B cell (primary cell): ENCODE results near the gene ABLIM3. TPM values are rescaled to one million over a fixed set of nuclear protein-coding genes. Genes with fewer than 3 reads are reported as not detected.

Experiments used
- ATAC-seq: fragments of 200-7000 bp; cut with Tn5 transposase; one replicate; pipeline ENCODE4 v1.10.0; 2021; ENCODE audit warnings: low read depth, mild to moderate bottlenecking, moderate number of reproducible peaks, moderate library complexity
- CTCF ChIA-PET: fragments of 350-600 bp; sonication (Branson Sonifier 250); formaldehyde crosslinking; loops from one replicate; lab custom pipeline; 2021; ENCODE audit warnings: antibody characterized with exemption, inconsistent platforms; lab: Charles Lee
- POLR2A ChIA-PET: fragments of 350-600 bp; sonication (Branson Sonifier 250); formaldehyde crosslinking; loops from one replicate; lab custom pipeline; 2021; ENCODE audit warnings: antibody characterized with exemption; lab: Charles Lee
- DNase-seq: peaks from one replicate; pipeline ENCODE4 v3.0.0; 2013
- H2AFZ ChIP-seq: 2 replicates; pipeline ENCODE4 v1.6.1; 2012; ENCODE audit warnings: mild to moderate bottlenecking, low read depth, low read length; ENCODE audit not compliant: insufficient read depth, poor library complexity, severe bottlenecking
- H3K27ac ChIP-seq, 2 donors: 1 replicate in 1 of 2; 2 replicates in 1 of 2; pipeline ENCODE4 v1.5.1; 2012 to 2013; ENCODE audit warnings: low read length in 2 of 2, mild to moderate bottlenecking in 2 of 2, moderate library complexity in 1 of 2
- H3K27me3 ChIP-seq, 4 experiments: fragments of 200-600 bp in 1 of 4; sonication (generic) in 1 of 4; replicated peaks in 1 of 4; 1 replicate in 2 of 4; 2 replicates in 2 of 4; pipeline versions ENCODE4 v1.6.1 to v1.7.0; 2013 to 2016; ENCODE audit warnings: low read length in 3 of 4, mild to moderate bottlenecking in 2 of 4, mixed read lengths in 1 of 4, moderate library complexity in 1 of 4; ENCODE audit not compliant: insufficient read depth in 4 of 4, control insufficient read depth in 3 of 4; ENCODE audit errors: control extremely low read depth in 1 of 4
- H3K36me3 ChIP-seq, 2 experiments: replicated peaks in 1 of 2; 1 replicate in 1 of 2; 2 replicates in 1 of 2; pipeline versions ENCODE4 v1.6.1 to v1.7.1; 2013; ENCODE audit warnings: low read length in 1 of 2; ENCODE audit not compliant: insufficient read depth in 2 of 2, control insufficient read depth in 1 of 2; ENCODE audit errors: control extremely low read depth in 1 of 2, extremely low read depth in 1 of 2
- H3K4me1 ChIP-seq, 2 donors: fragments of 200-600 bp in 1 of 2; sonication (generic) in 1 of 2; 1 replicate in 1 of 2; 2 replicates in 1 of 2; pipeline versions ENCODE4 v1.5.1 to v1.6.1; 2013 to 2017; ENCODE audit warnings: low read length in 2 of 2; ENCODE audit not compliant: control insufficient read depth in 2 of 2, insufficient read depth in 2 of 2
- H3K4me2 ChIP-seq: replicated peaks from 2 replicates; pipeline ENCODE3; 2012; ENCODE audit warnings: mild to moderate bottlenecking, low read depth, low read length; ENCODE audit not compliant: poor library complexity, severe bottlenecking
- H3K4me3 ChIP-seq, 5 experiments: fragments of 200-600 bp in 1 of 5; sonication (generic) in 1 of 5; 1 replicate in 3 of 5; 2 replicates in 2 of 5; pipeline versions ENCODE4 v1.5.1 to v1.7.0; 2011 to 2016; ENCODE audit warnings: low read length in 4 of 5, mild to moderate bottlenecking in 4 of 5, low read depth in 2 of 5, control low read depth in 1 of 5, moderate library complexity in 1 of 5; ENCODE audit not compliant: insufficient read depth in 1 of 5; ENCODE audit errors: control extremely low read depth in 1 of 5, extremely low read depth in 1 of 5
- H3K79me2 ChIP-seq: fragments of 200-600 bp; sonication (generic); one replicate; pipeline ENCODE4 v1.6.0; 2016; ENCODE audit warnings: low read length; ENCODE audit not compliant: control insufficient read depth, insufficient read depth
- H3K9ac ChIP-seq: fragments of 200-600 bp; sonication (generic); 2 replicates; pipeline ENCODE4 v1.6.1; 2017; ENCODE audit warnings: mild to moderate bottlenecking, low read length, moderate library complexity
- H3K9me3 ChIP-seq, 3 donors: one replicate each; pipeline versions ENCODE4 v1.6.1 to v1.7.1; 2013; ENCODE audit warnings: low read length in 2 of 3; ENCODE audit not compliant: control insufficient read depth in 2 of 3, insufficient read depth in 1 of 3; ENCODE audit errors: control extremely low read depth in 1 of 3
- H4K20me1 ChIP-seq: 2 replicates; pipeline ENCODE4 v1.6.0; 2012; ENCODE audit warnings: mild to moderate bottlenecking, low read length; ENCODE audit not compliant: insufficient read depth, control insufficient read depth, poor library complexity, severe bottlenecking
- H3K27ac Mint-ChIP-seq: one replicate; pipeline ENCODE4 v1.8.0; 2021; ENCODE audit warnings: mixed read lengths
- H3K27me3 Mint-ChIP-seq: one replicate; pipeline ENCODE4 v1.8.0; 2021; ENCODE audit warnings: mixed read lengths
- H3K4me1 Mint-ChIP-seq: one replicate; pipeline ENCODE4 v1.8.0; 2021; ENCODE audit warnings: mixed read lengths
- H3K4me3 Mint-ChIP-seq: one replicate; pipeline ENCODE4 v1.8.0; 2021; ENCODE audit warnings: mixed read lengths
- H3K9me3 Mint-ChIP-seq: one replicate; pipeline ENCODE4 v1.8.0; 2022; ENCODE audit warnings: mixed read lengths; ENCODE audit not compliant: insufficient read depth
- CTCF ChIP-seq: fragments of 200-600 bp; IDR thresholded peaks from one replicate; pipeline ENCODE4 v1.8.0; 2022; ENCODE audit warnings: antibody characterized with exemption, mild to moderate bottlenecking
- EZH2 ChIP-seq: IDR thresholded peaks from 2 replicates; pipeline ENCODE4 v1.6.1; 2012; ENCODE audit warnings: borderline replicate concordance, low read depth, mild to moderate bottlenecking, moderate library complexity, low read length; ENCODE audit not compliant: insufficient read depth, poor library complexity, severe bottlenecking
- WGBS: methylation state at CpG from one replicate; pipeline ENCODE4 v1.1.5; 2013; ENCODE audit warnings: missing lambda C conversion rate; ENCODE audit not compliant: insufficient coverage; 5-methylcytosine and 5-hydroxymethylcytosine counted together
- intact Hi-C: fragments of 100-400 bp; cut with micrococcal nuclease; formaldehyde crosslinking; loops from one replicate; pipeline ENCODE4 v1.10.0; 2022
- polyA plus RNA-seq: library from polyadenylated mRNA; depleted of rRNA; stranded (reverse); fragments of >200 nt; gene quantifications from 2 replicates; pipeline ENCODE4 v1.2.3, GENCODE V29; 2012
- total RNA-seq, 2 donors: library from RNA; stranded (reverse); fragments of 120-200 nt in 1 of 2; gene quantifications; 1 replicate in 1 of 2; 2 replicates in 1 of 2; pipeline versions ENCODE4 v1.2.3 to v1.2.4, GENCODE V29; 2013 to 2022

Gene ABLIM3
- total and polyA plus RNA-seq, 2 donors (not counting 1 experiment from before 2014, with no cell fraction given) = not detected

- CTCF ChIA-PET = no interaction called here
- no peak overlapping the region for H3K4me3 Mint-ChIP-seq
- no peaks in the 10 kb centered on the region for H3K4me1 Mint-ChIP-seq
- TF ChIP-seq CTCF (no peak), EZH2 (no peak)
- Histone ChIP-seq H3K27ac (no peak overlapping the region), H3K27me3 (peaks cover 0 to 5% (median 2%) of the 10 kb centered on the region in 4 experiments), H3K4me2 (no peak overlapping the region), H3K9me3 (peaks cover 0 to 5% (median 0%) of the 10 kb centered on the region in 3 donors), H3K4me3 (no peak overlapping the region), H3K9ac (no peak overlapping the region), H3K36me3 (no peaks in the 10 kb centered on the region), H3K79me2 (no peaks in the 10 kb centered on the region), H4K20me1 (no peaks in the 10 kb centered on the region), H2AFZ (no peak overlapping the region), H3K4me1 (no peaks in the 10 kb centered on the region)
- DNase-seq = no peak
- WGBS = 45% methylated on average over 2 of the region's 5 CpGs
- peaks cover 5% of the 10 kb centered on the region for H3K9me3 Mint-ChIP-seq
- no peak overlapping the region for H3K27ac Mint-ChIP-seq
- intact Hi-C loops = no loop called here
- H3K27me3 Mint-ChIP-seq = peaks cover 16% of the 10 kb centered on the region
- POLR2A ChIA-PET = no interaction called here
- ATAC-seq = no peak
Observed at GRCh38 chr5:149150457-149150856, 9.2 kb downstream of the ABLIM3 start.

GRCh38 chr5:149151717-149152116 lies 10.4 kb downstream of the ABLIM3 start:
- peaks cover 0 to 2% (median 0%) of the 10 kb centered on the region in 3 donors for H3K9me3 ChIP-seq
- H3K9me3 Mint-ChIP-seq = no peaks in the 10 kb centered on the region
- H3K27me3 ChIP-seq = peaks cover 0 to 5% (median 2%) of the 10 kb centered on the region in 4 experiments
- no peak overlapping the region for H3K4me3 ChIP-seq
- no peaks in the 10 kb centered on the region for H3K4me1 Mint-ChIP-seq
- ATAC-seq = no peak
- no peak overlapping the region for H3K4me2 ChIP-seq
- no peak overlapping the region for H3K9ac ChIP-seq
- ChIA-PET CTCF (interaction anchor here (0.6 kb wide), 1 partner anchor 972 kb away, joined by 3 read pairs; no protein-coding TSS in a partner anchor), POLR2A (no interaction called here)
- peaks cover 21% of the 10 kb centered on the region for H3K27me3 Mint-ChIP-seq
- no peak for DNase-seq
- no peaks in the 10 kb centered on the region for H3K4me1 ChIP-seq
- H3K27ac Mint-ChIP-seq = no peak overlapping the region
- intact Hi-C loops = no loop called here
- H2AFZ ChIP-seq = no peak overlapping the region
- no peaks in the 10 kb centered on the region for H3K36me3 ChIP-seq
- H4K20me1 ChIP-seq = no peaks in the 10 kb centered on the region
- no peak overlapping the region for H3K4me3 Mint-ChIP-seq
- H3K79me2 ChIP-seq = no peaks in the 10 kb centered on the region
- TF ChIP-seq CTCF (no peak), EZH2 (no peak)
- H3K27ac ChIP-seq = no peak overlapping the region
- 100% methylated on average over 1 of the region's 3 CpGs for WGBS
